Panc1 (cell line): Measurements from ENCODE around the gene ABCA7. TPM values are rescaled to one million over a fixed set of nuclear protein-coding genes. Genes with fewer than 3 reads are reported as not detected.

Experiments used
- ATAC-seq: fragments of 200-7000 bp; cut with Tn5 transposase; 2 replicates; pipeline ENCODE4 v1.9.1; 2020; ENCODE audit warnings: mild to moderate bottlenecking, moderate library complexity
- BruUV-seq: library from RNA; stranded (reverse); fragments of 400-500 nt; replicated peaks from 2 replicates; lab custom pipeline; 2021; lab: Mats Ljungman, UMichigan
- CTCF ChIA-PET: fragments of 300-600 bp; sonication (Branson Sonifier 250); formaldehyde crosslinking; loops from one replicate; lab custom pipeline; 2022; ENCODE audit warnings: antibody characterized with exemption; lab: Charles Lee
- POLR2A ChIA-PET: fragments of 300-600 bp; sonication (Branson Sonifier 250); formaldehyde crosslinking; loops from one replicate; lab custom pipeline; 2022; ENCODE audit warnings: antibody characterized with exemption; lab: Charles Lee
- DNase-seq: peaks from one replicate; pipeline ENCODE4 v3.0.0-alpha.2; 2010; ENCODE audit warnings: low read depth, low spot score
- H3K27ac ChIP-seq: 2 replicates; pipeline ENCODE4 v1.5.1; 2011; ENCODE audit warnings: mild to moderate bottlenecking, low read length, inconsistent platforms
- H3K27me3 ChIP-seq: fragments of 200-500 bp; sonication (Bioruptor generic); 2 replicates; pipeline ENCODE4 v1.6.0; 2014; ENCODE audit warnings: low read length, inconsistent platforms; ENCODE audit not compliant: control insufficient read depth, insufficient read depth
- H3K36me3 ChIP-seq: fragments of 200-500 bp; sonication (Bioruptor generic); 2 replicates; pipeline ENCODE4 v1.5.1; 2014; ENCODE audit warnings: inconsistent platforms, mild to moderate bottlenecking, low read length, moderate library complexity; ENCODE audit not compliant: control insufficient read depth, insufficient read depth
- H3K4me1 ChIP-seq: 2 replicates; pipeline ENCODE4 v1.5.1; 2011; ENCODE audit warnings: inconsistent platforms, mild to moderate bottlenecking, low read length, moderate library complexity; ENCODE audit not compliant: control insufficient read depth, insufficient read depth
- H3K4me3 ChIP-seq, 2 experiments: 2 replicates each; pipeline ENCODE4 v1.5.1; 2011 to 2012; ENCODE audit warnings: low read depth in 2 of 2, low read length in 2 of 2, mild to moderate bottlenecking in 2 of 2, inconsistent platforms in 1 of 2, moderate library complexity in 1 of 2
- H3K9me3 ChIP-seq: fragments of 200-500 bp; sonication (Bioruptor generic); 2 replicates; pipeline ENCODE4 v1.5.1; 2014; ENCODE audit warnings: low read depth, mild to moderate bottlenecking, inconsistent platforms, low read length, moderate library complexity; ENCODE audit not compliant: control insufficient read depth, insufficient read depth
- CTCF ChIP-seq: fragments of 450-650 bp; IDR thresholded peaks from 2 replicates; pipeline ENCODE4 v1.5.1; 2017; ENCODE audit warnings: mild to moderate bottlenecking
- POLR2AphosphoS5 ChIP-seq: IDR thresholded peaks from 2 replicates; pipeline ENCODE4 v1.6.1; 2012; ENCODE audit warnings: mild to moderate bottlenecking, low read depth, low read length, moderate library complexity
- REST ChIP-seq, 2 experiments: IDR thresholded peaks; 2 replicates each; pipeline ENCODE4 v1.6.1; 2011 to 2012; ENCODE audit warnings: low read depth in 2 of 2, control low read depth in 1 of 2, low read length in 1 of 2, mild to moderate bottlenecking in 1 of 2, moderate library complexity in 1 of 2; ENCODE audit not compliant: insufficient read depth in 1 of 2
- SIN3A ChIP-seq: IDR thresholded peaks from 2 replicates; pipeline ENCODE4 v1.6.1; 2012; ENCODE audit warnings: low read depth, mild to moderate bottlenecking, low read length, moderate library complexity, borderline replicate concordance; ENCODE audit not compliant: insufficient read depth
- TCF7L2 ChIP-seq: IDR thresholded peaks from 2 replicates; pipeline ENCODE4 v1.6.1; 2011; ENCODE audit warnings: mild to moderate bottlenecking, low read depth, low read length, inconsistent platforms
- in situ Hi-C: cut with HindIII; loops from 2 replicates; pipeline ENCODE4 v1.10.0; 2016; ENCODE audit warnings: low sequenced_read_pairs, low pct_unique_long_range_greater_than_20kb
- intact Hi-C: fragments of 100-400 bp; cut with micrococcal nuclease; formaldehyde crosslinking; loops from one replicate; pipeline ENCODE4 v1.10.0; 2022; ENCODE audit not compliant: unreplicated experiment
- total RNA-seq: library from RNA; stranded (reverse); gene quantifications from one replicate; pipeline ENCODE4 v1.2.1, GENCODE V29; 2021; ENCODE audit not compliant: unreplicated experiment

ABCA7 gene
- total RNA-seq, 1 experiment from 2014 or later: 47.5 TPM

- H3K4me1 ChIP-seq: peaks cover 8% of the 10 kb centered on the region
- H3K27me3 ChIP-seq: no peaks in the 10 kb centered on the region
- no peaks in the 10 kb centered on the region for H3K36me3 ChIP-seq
- ChIA-PET POLR2A (no interaction called here), CTCF (interaction anchor here (0.5 kb wide), 1 partner anchor 72 kb away, joined by 5 read pairs; no protein-coding TSS in a partner anchor)
- TSS peak; percentile 62 for BruUV-seq
- ATAC-seq: peak; percentile 26; the same call in 1 of the 2 replicates
- no peak for DNase-seq
- in situ Hi-C loops (no loop called here), intact Hi-C loops (loop anchor here (5.0 kb wide), 1 partner anchor 138 kb away; the partner anchor contains the start of gene CFD)
- H3K9me3 ChIP-seq: no peaks in the 10 kb centered on the region
- TF ChIP-seq SIN3A (no peak), POLR2AphosphoS5 (no peak), TCF7L2 (no peak), CTCF (no peak), REST (IDR thresholded peaks at IDR 0.05; ENCODE audit: insufficient read depth in 1 of 2, low read depth in 2 of 2, low read length in 1 of 2) (no peak)
- no peak overlapping the region for H3K4me3 ChIP-seq
- H3K27ac ChIP-seq: no peak overlapping the region
These were observed 44.7 kb upstream of the ABCA7 start for GRCh38 chr19:995051-995827.

GRCh38 chr19:996051-996838 is 43.7 kb upstream of the ABCA7 start:
- Histone ChIP-seq H3K36me3 (no peaks in the 10 kb centered on the region), H3K27ac (no peak overlapping the region), H3K27me3 (no peaks in the 10 kb centered on the region), H3K4me1 (peaks cover 8% of the 10 kb centered on the region), H3K4me3 (peak overlapping the region in 1 of 2 experiments; percentile 5; a peak in 2 of 4 replicates), H3K9me3 (no peaks in the 10 kb centered on the region)
- ATAC-seq (peak; percentile 27; the same call in 1 of the 2 replicates), DNase-seq (no peak)
- POLR2A ChIA-PET: no interaction called here
- CTCF ChIA-PET: no interaction called here
- intact Hi-C loops: loop anchor here (5.0 kb wide), 1 partner anchor 139 kb away; the partner anchor contains the start of gene CFD
- BruUV-seq: no TSS peak
- in situ Hi-C loops: no loop called here
- TF ChIP-seq TCF7L2: no peak
- TF ChIP-seq POLR2AphosphoS5: 0 out of 2 replicates have a peak, but pooled peaks have one; percentile 28
